Activated CD4-positive, alpha-beta T cell treated with anti-CD3 and anti-CD28 coated beads, Interleukin-2, amount 10 ng/mL, durations not matched to agents 24 days and 14 days (primary cell): ENCODE measurements around the gene DEPDC1B. TPM values are rescaled to one million over a fixed set of nuclear protein-coding genes. Genes with fewer than 3 reads are reported as not detected.
"Not testable (repeated sequence)": the region's sequence is repeated elsewhere in the genome, so short reads cannot be mapped to it uniquely, and the experiment has no call there.

Experiments
- DNase-seq: peaks from one replicate; pipeline ENCODE4 v3.0.0; 2022
- H3K27ac Mint-ChIP-seq: one replicate; pipeline ENCODE4 v1.8.0; 2022; ENCODE audit warnings: mild to moderate bottlenecking, mixed read lengths
- H3K27me3 Mint-ChIP-seq: one replicate; pipeline ENCODE4 v1.8.0; 2022; ENCODE audit warnings: mixed read lengths
- H3K36me3 Mint-ChIP-seq: one replicate; pipeline ENCODE4 v1.8.0; 2022; ENCODE audit warnings: low read depth, mild to moderate bottlenecking, mixed read lengths
- H3K4me1 Mint-ChIP-seq: one replicate; pipeline ENCODE4 v1.8.0; 2021; ENCODE audit warnings: mixed read lengths
- H3K4me3 Mint-ChIP-seq: one replicate; pipeline ENCODE4 v1.8.0; 2022; ENCODE audit warnings: mild to moderate bottlenecking, moderate library complexity, mixed read lengths
- H3K9me3 Mint-ChIP-seq: one replicate; pipeline ENCODE4 v1.8.0; 2021; ENCODE audit warnings: mixed read lengths
- intact Hi-C: fragments of 100-400 bp; cut with micrococcal nuclease; formaldehyde crosslinking; loops from one replicate; pipeline ENCODE4 v1.15.1; 2023
- total RNA-seq: library from RNA; stranded (reverse); gene quantifications from 2 replicates; pipeline ENCODE4 v1.2.3, GENCODE V29; 2022

DEPDC1B gene, protein sequence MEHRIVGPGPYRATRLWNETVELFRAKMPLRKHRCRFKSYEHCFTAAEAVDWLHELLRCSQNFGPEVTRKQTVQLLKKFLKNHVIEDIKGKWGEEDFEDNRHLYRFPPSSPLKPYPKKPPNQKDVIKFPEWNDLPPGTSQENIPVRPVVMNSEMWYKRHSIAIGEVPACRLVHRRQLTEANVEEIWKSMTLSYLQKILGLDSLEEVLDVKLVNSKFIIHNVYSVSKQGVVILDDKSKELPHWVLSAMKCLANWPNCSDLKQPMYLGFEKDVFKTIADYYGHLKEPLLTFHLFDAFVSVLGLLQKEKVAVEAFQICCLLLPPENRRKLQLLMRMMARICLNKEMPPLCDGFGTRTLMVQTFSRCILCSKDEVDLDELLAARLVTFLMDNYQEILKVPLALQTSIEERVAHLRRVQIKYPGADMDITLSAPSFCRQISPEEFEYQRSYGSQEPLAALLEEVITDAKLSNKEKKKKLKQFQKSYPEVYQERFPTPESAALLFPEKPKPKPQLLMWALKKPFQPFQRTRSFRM
- total RNA-seq: 19.8 and 20.5 TPM in 2 replicates

- Mint-ChIP-seq H3K4me1 (peaks cover 28% of the 10 kb centered on the region), H3K27ac (peak within 1 kb of the TSS; percentile 93), H3K27me3 (peaks cover 23% of the 10 kb centered on the region), H3K9me3 (peaks cover 3% of the 10 kb centered on the region), H3K4me3 (peak within 1 kb of the TSS; percentile 91), H3K36me3 (peaks cover 7% of the 10 kb centered on the region)
- intact Hi-C loops: loop anchor here (1.0 to 5.0 kb wide), 5 partner anchors 21 to 632 kb away; partner anchors contain the start of genes ELOVL7, SMIM15 and ZSWIM6
- peak; percentile 97 for DNase-seq
Measured at GRCh38 chr5:60699609-60700415, at the start of gene DEPDC1B. TSS of gene DEPDC1B (minus strand) at chr5:60700166. CDS start at chr5:60700093, 73 bp downstream.

- no peak overlapping the region for H3K4me3 Mint-ChIP-seq
- DNase-seq: no peak
- no peak overlapping the region for H3K27ac Mint-ChIP-seq
- intact Hi-C loops: no loop called here
- peaks cover 9% of the 10 kb centered on the region for H3K9me3 Mint-ChIP-seq
- H3K4me1 Mint-ChIP-seq: no peaks in the 10 kb centered on the region
- H3K27me3 Mint-ChIP-seq: no peaks in the 10 kb centered on the region
- H3K36me3 Mint-ChIP-seq: no peaks in the 10 kb centered on the region
Measured at GRCh38 chr5:60744682-60745081, 44.7 kb upstream of the DEPDC1B start.

DNA sequence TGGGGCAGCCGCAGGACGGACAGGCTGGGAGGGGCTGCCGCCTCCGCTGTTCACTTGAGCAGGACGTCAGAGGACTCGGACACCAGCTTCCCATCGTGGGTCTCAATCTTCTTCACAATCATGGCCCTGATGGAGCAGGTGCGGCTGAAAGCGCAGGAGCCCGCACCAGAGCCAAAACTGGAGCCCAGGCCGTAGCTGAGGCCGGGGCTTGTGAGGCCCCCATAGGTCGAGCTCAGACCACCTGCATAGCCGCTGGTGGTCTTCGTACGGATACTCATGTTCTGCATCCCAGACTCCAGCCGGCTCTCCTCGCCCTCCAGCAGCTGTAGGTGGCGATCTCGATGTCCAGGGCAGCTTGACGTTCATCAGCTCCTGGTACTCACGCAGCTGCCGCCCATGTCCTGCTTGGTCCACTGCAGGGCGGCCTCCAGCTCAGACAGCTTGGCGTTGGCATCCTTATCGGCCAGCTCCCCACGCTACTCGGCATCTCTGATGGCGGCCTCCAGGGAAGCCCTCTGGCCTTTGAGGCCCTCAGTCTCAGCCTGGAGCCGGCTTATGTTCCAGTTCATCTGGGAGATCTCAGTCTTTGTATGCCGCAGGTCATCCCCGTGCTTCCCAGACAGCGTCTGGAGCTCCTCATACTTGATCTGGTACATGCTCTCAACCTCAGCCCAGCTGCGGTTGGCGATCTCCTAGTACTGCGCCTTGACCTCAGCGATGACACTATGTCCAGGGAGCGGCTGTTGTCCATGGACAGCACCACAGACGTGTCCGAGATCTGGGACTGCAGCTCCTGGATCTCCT is 43.7 kb upstream of the DEPDC1B start:
- no peak overlapping the region for H3K27ac Mint-ChIP-seq

DNA sequence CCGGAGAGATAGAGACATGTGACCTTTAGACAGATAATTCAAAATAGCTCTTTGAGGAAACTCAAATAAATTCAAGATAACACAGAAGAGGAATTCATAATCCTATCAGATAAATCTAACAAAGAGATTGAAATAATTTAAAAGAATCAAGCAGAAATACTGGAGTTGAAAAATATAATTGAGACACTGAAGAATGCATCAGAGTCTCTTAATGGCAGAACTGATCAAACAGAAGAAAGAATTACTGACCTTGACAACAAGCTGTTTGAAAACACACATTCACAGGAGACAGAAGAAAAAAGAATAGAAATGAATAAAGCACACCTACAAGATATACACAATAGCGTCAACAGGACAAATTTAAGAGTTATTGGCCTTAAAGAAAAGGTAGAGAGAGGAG is 40.4 kb upstream of the DEPDC1B start:
- H3K36me3 Mint-ChIP-seq: no peaks in the 10 kb centered on the region
- peaks cover 9% of the 10 kb centered on the region for H3K9me3 Mint-ChIP-seq
- no peaks in the 10 kb centered on the region for H3K27me3 Mint-ChIP-seq
- H3K4me3 Mint-ChIP-seq: no peak overlapping the region
- no peaks in the 10 kb centered on the region for H3K4me1 Mint-ChIP-seq
- intact Hi-C loops: no loop called here
- no peak for DNase-seq
- H3K27ac Mint-ChIP-seq: no peak overlapping the region

More for the DNA sequence above, 43.7 kb upstream of the DEPDC1B start:
- intact Hi-C loops: no loop called here
- Mint-ChIP-seq H3K27me3 (no peaks in the 10 kb centered on the region), H3K4me1 (no peaks in the 10 kb centered on the region), H3K36me3 (no peaks in the 10 kb centered on the region), H3K4me3 (no peak overlapping the region), H3K9me3 (peaks cover 9% of the 10 kb centered on the region)
- no peak for DNase-seq

DNA sequence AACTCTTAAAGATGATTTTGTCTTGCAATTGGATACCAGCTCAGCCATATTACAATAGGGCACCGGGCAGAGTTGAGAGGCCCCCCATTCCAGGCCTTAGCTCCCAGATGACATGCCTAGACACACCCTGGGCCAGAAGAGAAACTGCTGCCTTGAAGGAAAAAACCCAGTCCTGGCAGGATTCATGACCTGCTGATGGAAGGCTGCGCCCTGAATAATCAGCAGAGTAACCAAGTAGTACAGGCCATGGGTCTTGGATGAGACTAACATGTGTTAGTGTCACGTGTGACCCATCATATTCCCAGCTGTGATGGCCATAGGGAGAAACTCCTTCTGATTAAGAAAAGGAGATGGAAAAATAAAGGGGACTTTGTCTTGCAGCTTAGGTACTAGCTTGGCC is 39.0 kb upstream of the DEPDC1B start:
- H3K9me3 Mint-ChIP-seq: peaks cover 9% of the 10 kb centered on the region
- H3K4me1 Mint-ChIP-seq: no peaks in the 10 kb centered on the region
- no peaks in the 10 kb centered on the region for H3K36me3 Mint-ChIP-seq
- no peak for DNase-seq
- H3K27me3 Mint-ChIP-seq: no peaks in the 10 kb centered on the region
- no peak overlapping the region for H3K4me3 Mint-ChIP-seq
- H3K27ac Mint-ChIP-seq: no peak overlapping the region
- intact Hi-C loops: no loop called here

GRCh38 chr5:60738461-60738860 is 38.5 kb upstream of the DEPDC1B start:
- Mint-ChIP-seq H3K27me3 (no peaks in the 10 kb centered on the region), H3K4me1 (no peaks in the 10 kb centered on the region), H3K27ac (no peak overlapping the region), H3K36me3 (no peaks in the 10 kb centered on the region), H3K9me3 (peaks cover 9% of the 10 kb centered on the region), H3K4me3 (no peak overlapping the region)
- intact Hi-C loops: no loop called here
- no peak for DNase-seq

DNA sequence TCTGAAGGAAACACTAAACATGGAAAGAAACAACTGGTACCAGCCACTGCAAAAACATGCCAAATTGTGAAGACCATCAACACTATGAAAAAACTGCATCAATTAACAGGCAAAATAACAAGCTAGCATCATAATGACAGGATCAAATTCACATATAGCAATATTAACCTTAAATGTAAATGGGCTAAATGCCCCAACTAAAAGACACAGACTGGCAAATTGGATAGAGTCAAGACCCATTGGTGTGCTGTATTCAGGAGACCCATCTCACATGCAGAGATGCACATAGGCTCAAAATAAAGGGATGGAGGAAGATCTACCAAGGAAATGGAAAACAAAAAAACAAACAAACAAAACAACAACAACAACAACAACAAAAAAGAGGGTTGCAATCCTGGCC is 30.9 kb upstream of the DEPDC1B start:
- H3K9me3 Mint-ChIP-seq, DNase-seq, H3K27me3 Mint-ChIP-seq, H3K4me1 Mint-ChIP-seq, intact Hi-C loops, H3K36me3 Mint-ChIP-seq, H3K27ac Mint-ChIP-seq, H3K4me3 Mint-ChIP-seq: not testable (repeated sequence)

GRCh38 chr5:60727033-60727679 is 27.2 kb upstream of the DEPDC1B start:
- intact Hi-C loops: no loop called here
- Mint-ChIP-seq H3K4me3 (no peak overlapping the region), H3K36me3 (no peaks in the 10 kb centered on the region), H3K27ac (no peak overlapping the region), H3K9me3 (peaks cover 10% of the 10 kb centered on the region), H3K27me3 (peaks cover 4% of the 10 kb centered on the region), H3K4me1 (no peaks in the 10 kb centered on the region)
- no peak for DNase-seq

DNA sequence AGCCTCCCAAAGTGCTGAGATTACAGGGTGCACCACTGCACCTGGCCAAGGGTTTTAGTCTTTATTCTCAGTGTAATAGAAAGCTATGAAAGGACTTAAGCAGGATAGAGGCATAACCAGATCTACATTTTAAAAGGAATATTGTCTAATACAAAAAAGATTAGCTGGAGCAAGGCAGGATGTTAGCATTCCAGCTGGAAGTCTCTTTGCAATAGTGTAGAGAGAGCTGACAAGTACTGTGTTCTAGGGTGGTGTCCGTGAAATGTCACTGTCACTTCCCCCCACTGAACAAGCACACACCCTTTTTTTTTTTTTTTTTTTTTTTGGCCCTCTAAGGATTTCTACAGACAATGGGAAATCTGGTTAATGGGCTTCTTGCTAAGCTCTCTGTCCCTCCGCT is 24.2 kb upstream of the DEPDC1B start:
- peaks cover 17% of the 10 kb centered on the region for H3K27me3 Mint-ChIP-seq
- H3K36me3 Mint-ChIP-seq: no peaks in the 10 kb centered on the region
- no peak for DNase-seq
- no peaks in the 10 kb centered on the region for H3K9me3 Mint-ChIP-seq
- H3K27ac Mint-ChIP-seq: no peak overlapping the region
- no peak overlapping the region for H3K4me3 Mint-ChIP-seq
- intact Hi-C loops: no loop called here
- H3K4me1 Mint-ChIP-seq: no peaks in the 10 kb centered on the region

- intact Hi-C loops: no loop called here
Measured at GRCh38 chr5:60722416-60722815, 22.4 kb upstream of the DEPDC1B start.

DNA sequence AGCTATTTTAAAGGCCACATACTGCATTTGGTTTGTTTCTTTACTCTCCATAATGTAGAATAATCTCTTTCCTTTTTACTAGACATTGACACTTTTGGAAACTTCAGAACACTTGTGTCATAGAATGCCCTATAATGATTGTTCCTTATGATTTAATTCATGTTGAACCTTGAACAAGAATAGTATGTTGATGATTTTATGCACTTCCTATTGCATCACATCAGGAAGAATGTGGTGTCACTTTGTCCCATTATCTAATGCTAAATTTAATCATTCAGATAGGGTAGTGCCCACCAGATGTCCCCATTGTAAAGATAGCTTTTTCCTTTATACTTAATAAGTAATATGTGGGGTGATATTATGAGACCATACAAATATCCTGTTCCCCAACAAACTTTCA is 19.4 kb upstream of the DEPDC1B start:
- intact Hi-C loops: no loop called here
- H3K9me3 Mint-ChIP-seq: peaks cover 9% of the 10 kb centered on the region
- H3K27me3 Mint-ChIP-seq: peaks cover 15% of the 10 kb centered on the region
- H3K4me3 Mint-ChIP-seq: no peak overlapping the region
- H3K36me3 Mint-ChIP-seq: no peaks in the 10 kb centered on the region
- peaks cover 2% of the 10 kb centered on the region for H3K4me1 Mint-ChIP-seq
- DNase-seq: no peak
- no peak overlapping the region for H3K27ac Mint-ChIP-seq

More at GRCh38 chr5:60722416-60722815, 22.4 kb upstream of the DEPDC1B start:
- H3K9me3 Mint-ChIP-seq: peaks cover 3% of the 10 kb centered on the region
- peaks cover 2% of the 10 kb centered on the region for H3K4me1 Mint-ChIP-seq
- H3K4me3 Mint-ChIP-seq: no peak overlapping the region
- peaks cover 17% of the 10 kb centered on the region for H3K27me3 Mint-ChIP-seq
- no peaks in the 10 kb centered on the region for H3K36me3 Mint-ChIP-seq
- no peak for DNase-seq
- no peak overlapping the region for H3K27ac Mint-ChIP-seq

DNA sequence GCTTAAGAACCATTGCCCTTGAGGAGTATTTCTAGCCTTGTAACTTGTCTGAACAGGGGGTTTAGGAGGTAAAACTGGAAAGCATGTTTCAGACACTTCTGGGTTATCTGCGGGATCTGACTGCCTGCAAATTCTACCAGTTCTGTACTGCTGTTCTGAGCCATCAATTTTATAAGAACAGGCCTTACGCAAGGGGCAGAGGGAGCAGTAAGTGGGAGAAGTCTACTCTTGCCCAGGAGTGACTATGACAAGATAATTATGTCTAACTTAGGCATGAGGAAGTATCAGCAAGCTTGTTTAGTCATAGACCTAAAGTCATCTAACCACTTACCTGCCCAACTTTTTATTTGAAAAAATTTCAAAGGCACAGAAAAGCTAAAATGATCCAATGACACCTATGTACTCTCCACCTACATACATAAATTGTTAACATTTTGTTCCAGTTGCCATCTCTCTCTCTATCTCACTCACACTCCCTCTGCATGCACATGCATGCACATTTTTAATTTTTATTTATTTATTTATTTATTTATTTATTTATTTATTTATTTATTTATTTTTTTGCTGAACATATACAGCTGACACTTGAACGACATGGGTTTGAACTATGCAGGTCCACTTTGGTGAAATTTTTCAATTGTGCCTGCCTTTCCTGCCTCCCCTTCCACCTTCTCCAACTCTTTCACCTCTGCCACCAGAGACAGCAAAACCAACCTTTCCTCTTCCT is 18.4 kb upstream of the DEPDC1B start:
- H3K36me3 Mint-ChIP-seq: no peaks in the 10 kb centered on the region
- DNase-seq: no peak
- no peak overlapping the region for H3K27ac Mint-ChIP-seq
- peaks cover 2% of the 10 kb centered on the region for H3K4me1 Mint-ChIP-seq
- H3K27me3 Mint-ChIP-seq: peaks cover 15% of the 10 kb centered on the region
- intact Hi-C loops: no loop called here
- H3K9me3 Mint-ChIP-seq: peaks cover 12% of the 10 kb centered on the region
- H3K4me3 Mint-ChIP-seq: no peak overlapping the region
